GM18517 (cell line): ENCODE data around the gene CLMN.
"Not testable (repeated sequence)": the region's sequence is repeated elsewhere in the genome, so short reads cannot be mapped to it uniquely, and the experiment has no call there.

Experiments
- ATAC-seq: cut with Tn5 transposase; IDR thresholded peaks from one replicate; pipeline ENCODE4 v1.9.1; 2021; ENCODE audit warnings: mild to moderate bottlenecking, moderate library complexity; ENCODE audit not compliant: unreplicated experiment

The CLMN gene

GRCh38 chr14:95197551-95197950 is 122.2 kb downstream of the CLMN start:
- no peak for ATAC-seq

GRCh38 chr14:95196826-95197545 is 122.7 kb downstream of the CLMN start:
- ATAC-seq: no peak

DNA sequence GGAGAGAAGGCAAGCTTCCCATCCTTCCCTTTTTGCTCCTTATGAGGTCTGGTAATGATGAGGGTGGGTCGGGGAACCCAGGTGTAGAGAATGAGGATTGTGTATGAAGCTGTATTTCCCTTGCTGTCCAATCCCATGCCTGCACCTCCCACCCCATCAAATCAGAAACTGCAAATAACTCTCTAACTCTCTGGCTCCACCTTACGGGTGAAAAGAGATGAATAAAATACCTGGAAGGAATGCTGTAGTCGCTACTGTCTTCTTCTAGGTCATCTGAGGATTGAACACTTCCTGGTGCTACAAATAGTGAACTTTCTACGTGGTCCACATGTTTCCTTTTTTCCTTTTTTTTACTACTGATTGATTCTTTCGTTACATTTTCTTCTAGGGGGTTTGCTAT is 123.4 kb downstream of the CLMN start:
- ATAC-seq: no peak

DNA sequence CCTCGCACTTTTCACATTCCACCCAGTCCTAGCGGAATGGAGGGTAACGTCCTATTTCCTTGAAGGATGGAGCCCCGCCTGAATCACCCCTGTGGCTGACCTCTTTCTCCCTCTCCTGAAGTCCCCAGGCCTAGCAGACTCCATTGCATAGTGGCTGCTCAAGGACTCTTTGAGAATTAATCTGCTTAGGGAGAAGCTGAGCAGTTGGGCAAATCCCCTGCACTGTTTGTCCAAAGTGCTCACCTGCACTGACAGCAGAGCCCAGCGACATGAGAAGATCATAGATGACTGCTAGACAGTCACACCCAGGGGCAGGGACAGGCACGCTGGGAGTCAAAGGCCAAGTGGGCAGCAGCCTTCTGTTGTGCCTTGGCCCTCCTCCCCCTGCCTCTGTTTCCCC is 124.7 kb downstream of the CLMN start:
- ATAC-seq: no peak

GRCh38 chr14:95193081-95193480 is 126.6 kb downstream of the CLMN start:
- no peak for ATAC-seq

GRCh38 chr14:95192311-95192710 is 127.4 kb downstream of the CLMN start:
- no peak for ATAC-seq

GRCh38 chr14:95191445-95192199 is 128.1 kb downstream of the CLMN start:
- ATAC-seq: no peak

DNA sequence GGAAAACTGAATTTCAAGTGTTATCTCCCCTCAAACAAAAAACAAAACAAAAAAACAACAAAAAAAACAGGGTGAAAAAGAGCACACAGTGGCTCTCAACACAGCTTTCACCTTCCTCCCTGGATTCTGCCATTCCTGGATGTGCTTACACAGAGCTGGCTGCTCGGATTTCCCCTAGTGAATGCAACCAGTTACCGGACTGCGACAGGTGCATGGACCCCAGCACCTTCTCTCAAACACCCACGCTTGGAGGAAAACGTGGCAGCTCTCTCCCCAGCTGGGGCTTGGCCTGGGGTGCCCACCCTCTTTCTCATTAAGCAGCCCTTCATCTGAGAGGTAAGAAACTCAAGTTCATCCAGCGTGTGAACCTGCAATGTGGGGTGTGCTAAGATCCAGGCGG is 128.9 kb downstream of the CLMN start:
- ATAC-seq: no peak

- ATAC-seq: no peak
Observed at GRCh38 chr14:95190346-95190840, 129.3 kb downstream of the CLMN start.

DNA sequence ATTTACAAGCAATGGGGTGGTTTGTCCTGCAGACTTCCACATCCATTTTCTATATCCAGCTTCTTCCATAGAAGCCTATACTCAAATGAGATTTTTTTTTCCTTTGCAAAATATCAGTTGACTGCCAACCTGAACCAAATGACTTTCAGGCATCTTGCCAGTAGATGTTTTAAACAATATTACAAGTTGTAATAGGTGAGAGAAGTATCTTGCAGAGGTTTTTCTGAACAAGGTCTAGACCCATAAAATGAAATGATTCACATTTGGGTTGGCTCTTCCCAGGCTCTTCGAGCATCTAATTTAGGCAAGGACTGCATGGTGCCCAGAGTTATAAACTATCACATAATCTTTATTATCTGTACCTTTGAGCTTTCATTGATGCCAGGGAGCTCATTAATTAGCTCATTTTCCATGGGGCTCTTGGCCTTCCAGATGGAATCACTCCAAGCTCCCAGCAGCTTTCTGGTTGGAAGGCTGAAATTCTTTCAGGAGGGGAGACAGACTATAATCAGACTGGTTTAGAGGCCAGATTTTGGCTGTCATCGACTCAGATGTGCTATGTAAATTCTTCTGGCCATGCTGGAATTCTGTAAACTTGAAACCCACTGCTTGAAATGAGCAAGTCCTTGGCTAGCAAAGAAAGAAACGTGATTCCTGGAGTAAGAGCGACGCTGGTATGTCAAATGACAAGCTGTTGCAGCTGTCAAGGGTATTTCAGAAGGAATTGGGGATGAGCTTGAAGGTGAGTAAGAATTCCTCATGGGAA is 130.2 kb downstream of the CLMN start:
- no peak for ATAC-seq

- ATAC-seq: no peak
Observed at GRCh38 chr14:95188380-95188779, 131.3 kb downstream of the CLMN start.

DNA sequence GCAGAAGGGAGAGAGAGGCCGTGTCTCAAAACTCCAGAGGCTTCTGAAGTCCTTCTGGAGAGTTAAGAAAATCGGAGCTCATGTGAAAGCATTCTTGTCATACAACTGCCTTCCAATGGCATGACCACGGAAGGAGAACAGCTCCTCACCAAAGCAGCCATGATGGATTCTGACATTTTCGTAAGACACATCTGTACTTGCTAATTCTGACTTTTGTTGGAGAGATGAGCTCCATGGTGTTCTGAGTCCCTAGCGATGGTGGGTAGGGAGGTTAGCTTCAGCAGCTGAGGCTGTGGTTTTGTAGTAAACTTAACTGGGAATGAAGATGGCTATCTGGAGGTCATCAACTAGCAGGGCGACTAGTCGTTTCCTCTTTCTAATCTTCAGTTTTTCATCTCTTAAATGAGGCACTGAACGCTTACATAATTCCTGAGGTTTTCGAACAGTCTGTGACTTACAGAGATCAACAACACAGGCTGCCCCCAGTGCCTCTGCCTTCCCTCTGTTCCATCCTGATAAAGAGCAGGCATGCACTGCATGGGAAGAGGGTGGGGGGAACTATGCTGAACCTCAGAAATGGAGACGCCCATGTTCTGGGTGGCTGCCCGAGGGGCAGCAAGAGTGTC is 133.8 kb downstream of the CLMN start:
- no peak for ATAC-seq

GRCh38 chr14:95185033-95185766 is 134.5 kb downstream of the CLMN start:
- ATAC-seq: no peak

GRCh38 chr14:95184413-95184790 is 135.3 kb downstream of the CLMN start:
- ATAC-seq: no peak

- no peak for ATAC-seq
Observed at GRCh38 chr14:95183532-95184412, 135.9 kb downstream of the CLMN start.

DNA sequence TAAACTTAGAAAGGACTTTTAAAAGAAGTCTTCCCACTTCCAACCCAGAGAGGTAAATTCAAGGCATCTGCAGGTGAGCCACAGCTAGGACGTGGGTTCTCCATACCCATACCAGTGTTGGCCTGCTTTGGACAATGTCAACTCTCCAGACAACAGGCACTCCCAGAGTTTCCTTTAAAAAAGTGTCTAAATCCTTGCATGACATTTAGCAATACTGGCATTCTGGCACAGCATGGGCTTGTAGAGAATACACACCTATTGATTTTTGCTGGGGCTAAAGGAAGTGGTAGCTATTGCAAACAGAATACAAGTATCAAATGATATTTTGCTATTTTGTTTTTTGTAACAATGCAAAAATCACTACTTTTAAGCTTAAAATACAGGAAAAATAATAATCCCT is 136.6 kb downstream of the CLMN start:
- ATAC-seq: no peak

GRCh38 chr14:95182379-95182778 is 137.3 kb downstream of the CLMN start:
- no peak for ATAC-seq

- no peak for ATAC-seq
Observed at GRCh38 chr14:95180966-95181741, 138.6 kb downstream of the CLMN start.

GRCh38 chr14:95175670-95176069 is 144.0 kb downstream of the CLMN start:
- ATAC-seq: not testable (repeated sequence)
